Natural killer cell treated with Interleukin-12 subunit alpha and Interleukin-12 subunit beta and Interleukin-15 and Interleukin-18, amount 100 ng/mL, for 72 hours (primary cell): ENCODE measurements around the gene ENTPD5. TPM values are rescaled to one million over a fixed set of nuclear protein-coding genes. Genes with fewer than 3 reads are reported as not detected.
A peak's percentile ranks its signal among the peaks of the same experiment; 100 is the strongest.
"Not testable (repeated sequence)": the region's sequence is repeated elsewhere in the genome, so short reads cannot be mapped to it uniquely, and the experiment has no call there.

Source experiments
- ATAC-seq, 2 donors: fragments of 150-1000 bp; cut with Tn5 transposase in 1 of 2; sonication (Bioruptor Pico), chemical (Tn5 transposase) in 1 of 2; 2 replicates each; pipeline ENCODE4 v1.10.0; 2021
- DNase-seq: peaks from one replicate; pipeline ENCODE4 v3.0.0; 2022; ENCODE audit warnings: low spot score
- H3K27ac Mint-ChIP-seq, 2 donors: 1 replicate in 1 of 2; 2 replicates in 1 of 2; pipeline ENCODE4 v1.8.0; 2022; ENCODE audit warnings: mixed read lengths in 2 of 2, mild to moderate bottlenecking in 1 of 2, moderate library complexity in 1 of 2
- H3K27me3 Mint-ChIP-seq, 2 donors: 1 replicate in 1 of 2; 2 replicates in 1 of 2; pipeline ENCODE4 v1.8.0; 2022; ENCODE audit warnings: mixed read lengths in 2 of 2
- H3K36me3 Mint-ChIP-seq: one replicate; pipeline ENCODE4 v1.8.0; 2022; ENCODE audit warnings: mixed read lengths
- H3K4me1 Mint-ChIP-seq, 2 donors: 1 replicate in 1 of 2; 2 replicates in 1 of 2; pipeline ENCODE4 v1.8.0; 2022; ENCODE audit warnings: low read depth in 2 of 2, mixed read lengths in 2 of 2, mild to moderate bottlenecking in 1 of 2
- H3K4me3 Mint-ChIP-seq: one replicate; pipeline ENCODE4 v1.8.0; 2022; ENCODE audit warnings: mixed read lengths
- H3K9me3 Mint-ChIP-seq: 2 replicates; pipeline ENCODE4 v1.8.0; 2022; ENCODE audit warnings: mixed read lengths
- total RNA-seq, 2 donors: library from RNA; stranded (reverse); gene quantifications; one replicate each; pipeline ENCODE4 v1.2.3, GENCODE V29; 2022

ENTPD5 gene
- total RNA-seq, 2 donors from 2014 or later, result 11.5 to 15.5 TPM

GRCh38 chr14:74022346-74022745 is 3.3 kb upstream of the ENTPD5 start:
- no peak overlapping the region for H3K27ac Mint-ChIP-seq
- H3K9me3 Mint-ChIP-seq, result no peaks in the 10 kb centered on the region
- peaks cover 9 to 14% of the 10 kb centered on the region in 2 donors for H3K4me1 Mint-ChIP-seq
- H3K27me3 Mint-ChIP-seq, result no peaks in the 10 kb centered on the region
- no peak overlapping the region for H3K4me3 Mint-ChIP-seq
- DNase-seq (no peak), ATAC-seq (no peak)
- no peaks in the 10 kb centered on the region for H3K36me3 Mint-ChIP-seq

GRCh38 chr14:74019408-74020137 is 485 bp upstream of the ENTPD5 start:
- Mint-ChIP-seq H3K9me3 (no peaks in the 10 kb centered on the region), H3K27me3 (no peaks in the 10 kb centered on the region), H3K4me1 (peaks cover 9 to 14% of the 10 kb centered on the region in 2 donors), H3K36me3 (no peaks in the 10 kb centered on the region), H3K4me3 (peak overlapping the region; percentile 95), H3K27ac (peak overlapping the region; percentile 95 to 96)
- ATAC-seq, result no peak
- no peak for DNase-seq

- H3K36me3 Mint-ChIP-seq, result no peaks in the 10 kb centered on the region
- H3K27me3 Mint-ChIP-seq, result no peaks in the 10 kb centered on the region
- H3K4me3 Mint-ChIP-seq, result peak overlapping the region; percentile 95
- DNase-seq, result no peak
- H3K4me1 Mint-ChIP-seq, result peaks cover 9 to 14% of the 10 kb centered on the region in 2 donors
- ATAC-seq, result no peak
- peak overlapping the region; percentile 95 to 96 for H3K27ac Mint-ChIP-seq
- no peaks in the 10 kb centered on the region for H3K9me3 Mint-ChIP-seq
Observed at GRCh38 chr14:74018174-74018585, 908 bp downstream of the ENTPD5 start.

DNA sequence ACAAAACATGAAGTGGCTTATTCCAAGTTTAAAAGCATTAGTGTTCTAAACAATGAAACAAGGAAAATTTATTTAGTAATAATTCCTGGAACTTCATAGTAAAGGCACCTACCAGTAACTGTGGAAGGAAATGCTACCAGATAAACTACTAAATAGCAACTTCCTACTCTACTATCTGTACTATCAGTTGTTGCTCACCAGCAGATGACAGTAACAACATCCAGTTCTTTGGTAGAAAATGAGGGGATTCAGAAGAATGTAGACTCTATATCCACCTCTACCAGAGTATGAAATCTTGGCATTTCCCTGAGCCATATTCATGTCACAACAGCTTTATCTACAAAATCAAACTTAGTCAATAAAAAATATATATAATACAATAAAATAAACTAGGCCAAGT is 3.1 kb downstream of the ENTPD5 start:
- Mint-ChIP-seq H3K27ac (no peak overlapping the region), H3K36me3 (no peaks in the 10 kb centered on the region), H3K4me1 (peaks cover 9 to 14% of the 10 kb centered on the region in 2 donors), H3K27me3 (no peaks in the 10 kb centered on the region), H3K4me3 (no peak overlapping the region), H3K9me3 (no peaks in the 10 kb centered on the region)
- ATAC-seq (no peak), DNase-seq (no peak)

GRCh38 chr14:74015176-74015575 is 3.9 kb downstream of the ENTPD5 start:
- H3K4me1 Mint-ChIP-seq, result peaks cover 9 to 14% of the 10 kb centered on the region in 2 donors
- no peaks in the 10 kb centered on the region for H3K9me3 Mint-ChIP-seq
- no peak overlapping the region for H3K4me3 Mint-ChIP-seq
- no peaks in the 10 kb centered on the region for H3K36me3 Mint-ChIP-seq
- H3K27me3 Mint-ChIP-seq, result no peaks in the 10 kb centered on the region
- no peak overlapping the region for H3K27ac Mint-ChIP-seq
- no peak for ATAC-seq
- no peak for DNase-seq

- no peaks in the 10 kb centered on the region for H3K27me3 Mint-ChIP-seq
- H3K27ac Mint-ChIP-seq, result no peak overlapping the region
- H3K4me1 Mint-ChIP-seq, result peaks cover 8 to 12% of the 10 kb centered on the region in 2 donors
- no peak overlapping the region for H3K4me3 Mint-ChIP-seq
- no peaks in the 10 kb centered on the region for H3K36me3 Mint-ChIP-seq
- DNase-seq, result no peak
- no peak for ATAC-seq
- no peaks in the 10 kb centered on the region for H3K9me3 Mint-ChIP-seq
Observed at GRCh38 chr14:74014299-74014698, 4.8 kb downstream of the ENTPD5 start.

- ATAC-seq (no peak), DNase-seq (no peak)
- Mint-ChIP-seq H3K9me3 (no peaks in the 10 kb centered on the region), H3K36me3 (no peaks in the 10 kb centered on the region), H3K27ac (no peak overlapping the region), H3K4me1 (no peaks in the 10 kb centered on the region), H3K4me3 (no peak overlapping the region), H3K27me3 (no peaks in the 10 kb centered on the region)
Observed at GRCh38 chr14:74008843-74009499, 10.1 kb downstream of the ENTPD5 start.

DNA sequence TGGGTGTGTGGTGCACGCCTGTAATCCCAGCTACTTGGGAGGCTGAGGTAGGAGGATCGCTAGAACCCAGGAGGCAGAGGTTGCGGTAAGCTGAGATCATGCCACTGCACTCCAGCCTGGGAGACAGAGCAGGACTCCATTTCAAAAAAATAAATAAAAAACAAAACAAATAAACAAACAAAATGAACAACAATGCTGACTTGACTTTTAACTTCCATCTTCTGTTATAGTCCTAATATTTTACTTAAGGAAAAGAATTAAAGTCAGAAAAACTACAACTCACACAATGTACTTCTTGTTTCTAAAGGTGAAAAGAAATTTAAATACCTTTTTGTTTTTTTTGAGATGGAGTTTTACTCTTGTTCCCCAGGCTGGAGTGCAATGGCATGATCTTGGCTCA is 13.4 kb downstream of the ENTPD5 start:
- not testable (repeated sequence) for H3K9me3 Mint-ChIP-seq, H3K4me3 Mint-ChIP-seq, ATAC-seq, H3K4me1 Mint-ChIP-seq, DNase-seq, H3K27ac Mint-ChIP-seq, H3K27me3 Mint-ChIP-seq, H3K36me3 Mint-ChIP-seq

DNA sequence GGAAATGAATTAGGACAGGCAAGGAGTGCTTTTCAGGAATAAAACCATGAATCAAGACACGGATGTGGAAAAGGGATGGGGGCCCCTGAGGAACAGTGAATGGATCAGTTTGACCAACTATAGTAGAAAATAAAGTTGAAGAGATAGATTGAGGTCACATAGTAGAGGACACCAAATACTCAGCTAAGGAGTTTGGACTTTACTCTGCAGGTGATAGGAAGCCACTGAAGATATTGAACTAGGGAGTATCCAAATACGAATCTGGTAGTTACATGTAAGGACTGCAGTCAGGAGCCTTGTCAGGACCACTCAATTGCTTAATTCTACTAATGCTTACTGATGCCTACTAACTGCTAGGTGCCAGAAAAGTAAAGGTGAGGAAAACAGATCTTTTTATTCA is 20.4 kb downstream of the ENTPD5 start:
- Mint-ChIP-seq H3K27me3 (no peaks in the 10 kb centered on the region), H3K27ac (no peak overlapping the region), H3K4me3 (no peak overlapping the region), H3K9me3 (no peaks in the 10 kb centered on the region), H3K4me1 (no peaks in the 10 kb centered on the region), H3K36me3 (no peaks in the 10 kb centered on the region)
- DNase-seq (no peak), ATAC-seq (no peak)

DNA sequence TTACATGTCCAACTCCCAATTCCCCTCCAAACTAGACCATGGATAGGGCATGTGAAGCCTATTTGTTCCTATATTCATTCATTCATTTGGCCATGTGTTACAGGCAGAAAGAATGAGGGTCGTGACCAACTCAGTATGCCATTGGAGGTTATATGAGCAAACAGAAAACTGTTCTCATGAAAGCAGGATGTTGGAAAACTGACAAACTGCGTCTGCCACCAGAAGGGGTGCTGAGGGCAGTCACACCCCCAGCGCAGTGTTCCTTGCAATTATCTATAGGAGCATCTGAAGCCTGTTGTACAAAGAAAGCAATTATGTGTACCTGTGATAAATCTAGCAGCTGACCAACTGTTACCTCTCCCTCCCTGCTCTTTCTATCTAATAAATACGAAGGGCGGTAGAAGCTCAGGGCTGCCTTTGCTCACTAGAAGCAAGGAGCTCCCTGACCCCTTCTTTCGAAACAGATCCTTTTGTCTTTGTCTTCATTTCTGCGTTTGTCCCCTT is 21.1 kb downstream of the ENTPD5 start:
- Mint-ChIP-seq H3K4me3 (no peak overlapping the region), H3K36me3 (no peaks in the 10 kb centered on the region), H3K9me3 (no peaks in the 10 kb centered on the region), H3K27me3 (no peaks in the 10 kb centered on the region), H3K27ac (no peak overlapping the region), H3K4me1 (no peaks in the 10 kb centered on the region)
- no peak for DNase-seq
- no peak for ATAC-seq

DNA sequence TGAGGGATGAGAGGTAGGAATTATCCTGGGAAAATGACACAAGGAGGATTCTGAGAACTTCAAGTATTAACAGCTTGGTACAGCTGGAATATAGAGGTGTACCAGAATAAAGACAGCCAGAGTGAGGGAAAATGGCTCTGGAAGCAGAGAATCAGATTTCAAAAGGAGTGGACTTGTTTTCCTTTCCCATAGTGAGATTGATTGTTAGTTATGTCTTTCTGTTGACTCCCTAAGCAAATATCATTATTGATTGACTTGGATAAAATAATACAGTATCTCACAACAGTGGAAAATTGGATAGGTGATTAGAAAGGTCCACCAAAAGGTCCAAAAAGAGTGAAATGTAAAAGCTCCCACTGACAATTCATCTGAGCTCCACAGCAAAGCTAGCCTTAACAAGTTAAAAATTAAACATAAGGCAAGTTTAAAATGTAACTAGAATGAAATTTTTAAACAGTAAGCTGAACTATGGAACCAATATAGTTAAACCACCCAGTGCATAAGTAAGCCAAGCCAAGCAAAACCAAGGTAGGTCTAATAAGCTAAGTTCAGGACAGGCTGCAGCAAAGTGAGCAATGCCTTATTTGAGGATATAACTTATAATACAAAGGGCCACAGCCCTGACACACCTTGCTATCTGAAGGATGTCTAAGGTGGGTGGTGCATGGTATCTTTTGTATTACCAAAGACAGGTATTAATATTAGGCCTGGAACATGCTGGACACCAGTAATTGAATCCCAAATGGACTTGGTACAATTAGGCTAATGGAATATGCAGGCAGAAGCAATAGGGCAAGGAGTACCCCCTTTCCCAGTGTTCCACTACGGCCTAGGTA is 21.8 kb downstream of the ENTPD5 start:
- Mint-ChIP-seq H3K4me1 (no peaks in the 10 kb centered on the region), H3K27ac (no peak overlapping the region), H3K27me3 (no peaks in the 10 kb centered on the region), H3K4me3 (no peak overlapping the region), H3K9me3 (no peaks in the 10 kb centered on the region), H3K36me3 (no peaks in the 10 kb centered on the region)
- ATAC-seq, result no peak
- no peak for DNase-seq

GRCh38 chr14:73996731-73997107 is 22.4 kb downstream of the ENTPD5 start:
- no peaks in the 10 kb centered on the region for H3K4me1 Mint-ChIP-seq
- no peaks in the 10 kb centered on the region for H3K27me3 Mint-ChIP-seq
- DNase-seq (no peak), ATAC-seq (no peak)
- H3K9me3 Mint-ChIP-seq, result no peaks in the 10 kb centered on the region
- no peak overlapping the region for H3K4me3 Mint-ChIP-seq
- H3K36me3 Mint-ChIP-seq, result no peaks in the 10 kb centered on the region
- H3K27ac Mint-ChIP-seq, result no peak overlapping the region

DNA sequence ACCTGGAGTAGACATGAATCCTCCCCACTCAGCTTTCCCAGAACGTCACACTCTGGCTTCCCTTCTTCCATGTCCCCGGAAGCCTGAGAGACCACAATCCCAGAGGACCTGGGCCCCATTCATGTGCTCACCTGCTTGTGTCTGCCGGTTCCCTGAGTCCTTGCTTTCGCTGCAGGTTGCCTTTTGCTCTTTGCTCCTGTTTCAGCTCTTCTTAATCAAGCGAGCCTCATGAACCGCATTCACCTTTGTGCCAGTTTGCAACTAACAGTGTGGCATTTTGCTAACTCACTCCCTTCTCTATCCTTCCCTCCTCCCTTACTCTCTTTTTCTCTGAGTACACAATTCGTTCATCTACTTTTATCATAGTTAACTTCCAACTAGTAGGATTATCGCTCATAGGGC is 23.1 kb downstream of the ENTPD5 start:
- Mint-ChIP-seq H3K9me3 (no peaks in the 10 kb centered on the region), H3K36me3 (no peaks in the 10 kb centered on the region), H3K4me3 (no peak overlapping the region), H3K27me3 (no peaks in the 10 kb centered on the region), H3K4me1 (no peaks in the 10 kb centered on the region), H3K27ac (no peak overlapping the region)
- no peak for DNase-seq
- ATAC-seq, result no peak

- H3K27ac Mint-ChIP-seq, H3K36me3 Mint-ChIP-seq, H3K9me3 Mint-ChIP-seq: not testable (repeated sequence)
Observed at GRCh38 chr14:73994926-73995325, 24.2 kb downstream of the ENTPD5 start.

More at GRCh38 chr14:73994926-73995325, 24.2 kb downstream of the ENTPD5 start:
- DNase-seq, ATAC-seq, H3K4me1 Mint-ChIP-seq, H3K4me3 Mint-ChIP-seq, H3K27me3 Mint-ChIP-seq: not testable (repeated sequence)
